ENCODE results near the gene MORN1. TPM values are rescaled to one million over a fixed set of nuclear protein-coding genes. Genes with fewer than 3 reads are reported as not detected.

The MORN1 gene
- polyA plus RNA-seq, 1 experiment: 3.7 TPM

GRCh38 chr1:2397007-2397679 lies 5.8 kb upstream of the MORN1 start:
- H3K27me3 ChIP-seq (ENCODE audit: control insufficient read depth, insufficient read depth, low read length): no peaks in the 10 kb centered on the region
- H3K4me3 ChIP-seq (ENCODE audit: low read depth, low read length): no peak overlapping the region
- ChIA-PET POLR2A (no interaction called here), CTCF (interaction anchor here (0.7 to 1.8 kb wide), 2 partner anchors 202 to 1011 kb away, joined by 3 to 5 read pairs; partner anchors contain the start of gene FAAP20)
- peaks cover 38% of the 10 kb centered on the region for H3K36me3 ChIP-seq (ENCODE audit: control insufficient read depth, insufficient read depth, low read length)
- no peak for TF ChIP-seq CTCF (IDR thresholded peaks at IDR 0.05; ENCODE audit: insufficient read depth, low read depth, low read length)
- no peak for DNase-seq (ENCODE audit: low read depth)

GRCh38 chr1:2396476-2396875 lies 5.1 kb upstream of the MORN1 start:
- Histone ChIP-seq H3K36me3 (ENCODE audit: control insufficient read depth, insufficient read depth, low read length) (peaks cover 33% of the 10 kb centered on the region), H3K27me3 (ENCODE audit: control insufficient read depth, insufficient read depth, low read length) (no peaks in the 10 kb centered on the region), H3K4me3 (ENCODE audit: low read depth, low read length) (no peak overlapping the region)
- no peak for TF ChIP-seq CTCF (IDR thresholded peaks at IDR 0.05; ENCODE audit: insufficient read depth, low read depth, low read length)
- DNase-seq (ENCODE audit: low read depth): no peak
- ChIA-PET CTCF (interaction anchor here (0.7 to 1.8 kb wide), 3 partner anchors 201 to 1056 kb away, joined by 3 to 5 read pairs (median 4); partner anchors contain the start of gene FAAP20), POLR2A (no interaction called here)

GRCh38 chr1:2396059-2396458 lies 4.7 kb upstream of the MORN1 start:
- no peak for DNase-seq (ENCODE audit: low read depth)
- POLR2A ChIA-PET: no interaction called here
- Histone ChIP-seq H3K36me3 (ENCODE audit: control insufficient read depth, insufficient read depth, low read length) (peaks cover 30% of the 10 kb centered on the region), H3K4me3 (ENCODE audit: low read depth, low read length) (no peak overlapping the region), H3K27me3 (ENCODE audit: control insufficient read depth, insufficient read depth, low read length) (no peaks in the 10 kb centered on the region)
- TF ChIP-seq CTCF (IDR thresholded peaks at IDR 0.05; ENCODE audit: insufficient read depth, low read depth, low read length): no peak
- CTCF ChIA-PET: interaction anchor here (1.1 kb wide), 1 partner anchor 1057 kb away, joined by 4 read pairs; no protein-coding TSS in a partner anchor

GRCh38 chr1:2395245-2395644 lies 3.9 kb upstream of the MORN1 start:
- Histone ChIP-seq H3K36me3 (ENCODE audit: control insufficient read depth, insufficient read depth, low read length) (peaks cover 28% of the 10 kb centered on the region), H3K27me3 (ENCODE audit: control insufficient read depth, insufficient read depth, low read length) (no peaks in the 10 kb centered on the region), H3K4me3 (ENCODE audit: low read depth, low read length) (no peak overlapping the region)
- POLR2A ChIA-PET: no interaction called here
- TF ChIP-seq CTCF (IDR thresholded peaks at IDR 0.05; ENCODE audit: insufficient read depth, low read depth, low read length): no peak
- CTCF ChIA-PET: no interaction called here
- DNase-seq (ENCODE audit: low read depth): no peak

- no peaks in the 10 kb centered on the region for H3K27me3 ChIP-seq (ENCODE audit: control insufficient read depth, insufficient read depth, low read length)
- ChIA-PET POLR2A (no interaction called here), CTCF (no interaction called here)
- DNase-seq (ENCODE audit: low read depth): no peak
- H3K36me3 ChIP-seq (ENCODE audit: control insufficient read depth, insufficient read depth, low read length): peaks cover 26% of the 10 kb centered on the region
- H3K4me3 ChIP-seq (ENCODE audit: low read depth, low read length): no peak overlapping the region
- no peak for TF ChIP-seq CTCF (IDR thresholded peaks at IDR 0.05; ENCODE audit: insufficient read depth, low read depth, low read length)
Observed at GRCh38 chr1:2394761-2395160, 3.4 kb upstream of the MORN1 start.
